Measurements from ENCODE around the gene CNDP2.

The CNDP2 gene

GRCh38 chr18:74495581-74496507 lies at the start of gene CNDP2:
CNDP2 (plus strand) TSS chr18:74496363; CDS start chr18:74499974, 3,611 bp downstream.
- peak; percentile 99 to 100 (median 99) for DNase-seq (ENCODE audit: low read depth in 3 of 3)

GRCh38 chr18:74446631-74447403 lies 49.3 kb upstream of the CNDP2 start:
- DNase-seq (ENCODE audit: low read depth in 3 of 3) = no peak

DNA sequence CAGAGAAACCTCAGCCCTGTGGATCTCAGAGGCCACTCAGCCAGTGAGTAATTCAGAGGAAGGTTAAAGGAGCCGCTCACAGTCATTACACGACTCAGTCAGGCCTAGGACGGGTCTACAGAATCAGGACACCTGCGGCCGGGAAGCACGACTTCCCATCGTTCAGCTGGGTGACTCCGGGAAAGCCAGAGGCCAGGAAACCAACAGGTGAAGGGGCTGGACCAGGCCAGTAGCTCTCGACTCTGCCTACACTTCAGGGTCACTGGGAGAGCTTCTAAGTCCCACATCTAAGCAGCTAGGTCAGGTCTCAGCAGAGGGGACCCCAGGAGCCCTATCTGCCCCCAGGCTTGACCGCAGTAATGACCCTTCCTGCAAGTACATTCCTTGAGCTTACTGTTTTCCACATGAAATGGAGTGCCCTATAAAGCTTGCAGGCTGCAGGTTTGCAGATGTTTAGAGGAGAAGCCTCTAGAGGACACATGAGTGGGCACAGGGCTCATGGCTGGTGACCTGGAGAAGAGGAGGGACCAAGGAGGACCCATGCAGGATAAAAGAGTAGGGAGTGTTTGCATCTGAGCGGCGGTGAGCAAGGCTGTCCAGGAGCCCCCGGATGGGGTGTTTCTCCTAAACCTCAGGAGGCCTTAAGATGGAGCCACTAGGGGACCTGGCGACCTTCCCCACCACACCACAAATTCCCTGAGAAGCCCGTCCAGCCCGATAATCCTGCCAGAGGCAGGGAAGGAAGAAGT lies 48.6 kb upstream of the CNDP2 start:
- DNase-seq (ENCODE audit: low read depth in 3 of 3) = no peak

DNA sequence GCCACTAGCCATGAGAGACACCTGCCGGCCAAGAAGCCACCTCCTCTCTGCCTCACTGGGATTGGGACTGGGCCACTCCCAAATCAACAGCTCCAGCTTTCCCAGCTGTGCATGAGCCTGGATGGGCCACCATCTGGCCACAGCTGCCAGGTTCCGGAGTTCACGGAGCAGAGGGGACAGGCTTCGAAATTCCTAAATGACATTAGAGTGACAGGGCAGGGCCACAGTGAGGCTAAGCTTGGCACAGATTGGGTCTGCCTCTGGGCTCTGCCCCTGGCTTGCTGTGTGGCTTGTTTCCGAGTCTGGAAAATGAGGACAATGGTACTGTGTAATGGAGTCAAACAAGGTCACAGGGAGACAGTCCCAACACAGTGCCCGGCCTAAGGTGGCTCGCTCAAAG lies 45.5 kb upstream of the CNDP2 start:
- DNase-seq (ENCODE audit: low read depth in 3 of 3) = no peak

DNA sequence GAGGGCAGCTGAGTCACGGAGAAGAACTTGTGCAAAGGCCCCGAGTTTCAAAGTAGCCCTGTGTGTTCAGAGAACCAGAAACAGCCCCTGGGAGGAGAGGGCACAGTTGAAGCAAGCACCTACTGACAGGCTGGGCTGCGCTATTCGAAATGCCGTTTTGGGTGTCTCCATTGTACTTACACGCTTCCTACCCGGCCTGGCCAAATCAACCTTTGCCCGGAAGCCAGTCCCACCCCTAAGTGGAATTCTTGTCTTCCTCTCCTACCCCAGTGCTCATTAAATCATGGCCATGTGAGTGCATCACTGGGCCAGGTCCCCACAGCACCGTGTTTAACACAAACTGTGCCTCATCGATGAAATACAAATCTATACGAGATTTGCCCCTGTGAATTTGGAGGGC lies 45.0 kb upstream of the CNDP2 start:
- DNase-seq (ENCODE audit: low read depth in 3 of 3) = no peak

GRCh38 chr18:74453016-74453566 lies 43.1 kb upstream of the CNDP2 start:
- DNase-seq (ENCODE audit: low read depth in 3 of 3) = no peak

DNA sequence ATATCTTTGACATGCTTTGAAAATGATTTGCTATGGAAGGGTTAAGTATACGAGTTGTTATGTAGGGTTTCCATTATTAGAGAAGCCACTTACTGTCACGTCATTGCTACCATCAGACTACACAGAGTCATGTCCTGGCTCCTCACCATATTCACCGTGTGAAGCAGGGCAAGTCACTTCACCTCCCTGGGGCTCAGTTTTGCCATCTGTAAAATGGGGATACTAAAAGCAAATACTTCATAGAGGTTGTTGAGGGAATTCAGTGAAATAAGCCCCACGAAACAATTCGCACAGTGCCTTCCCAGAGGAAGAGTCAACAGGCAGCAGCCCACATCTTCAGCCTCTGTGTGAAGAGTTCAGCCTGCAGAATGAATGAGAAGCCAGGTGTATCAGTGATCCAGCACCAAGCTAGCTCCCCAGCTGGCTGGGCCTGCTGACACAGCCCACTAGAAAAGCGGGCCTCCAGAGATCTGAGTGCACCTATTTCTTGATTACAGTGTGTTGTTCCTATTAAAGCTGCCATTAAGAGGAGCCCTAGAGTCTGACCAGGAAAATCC lies 42.4 kb upstream of the CNDP2 start:
- DNase-seq (ENCODE audit: low read depth in 3 of 3) = no peak

- DNase-seq (ENCODE audit: low read depth in 3 of 3) = no peak
These were observed 41.8 kb upstream of the CNDP2 start for GRCh38 chr18:74454279-74454751.

DNA sequence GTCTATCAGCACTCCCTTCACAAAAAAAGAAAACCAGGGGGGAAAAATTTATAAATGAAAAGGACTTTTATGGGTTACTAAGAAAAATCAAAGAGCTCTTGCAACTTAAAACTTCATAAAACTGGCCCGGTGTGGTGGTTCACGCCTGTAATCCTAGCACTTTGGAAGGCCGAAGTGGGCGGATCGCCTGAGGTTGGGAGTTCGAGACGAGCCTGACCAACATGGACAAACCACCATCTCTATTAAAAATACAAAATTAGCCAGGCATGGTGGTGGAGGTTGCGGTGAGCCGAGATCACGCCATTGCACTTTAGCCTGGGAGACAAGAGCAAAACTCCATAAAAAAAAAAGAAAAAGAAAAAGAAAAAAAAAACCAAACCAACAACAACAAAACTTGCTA lies 40.8 kb upstream of the CNDP2 start:
- DNase-seq (ENCODE audit: low read depth in 3 of 3) = no peak

- DNase-seq (ENCODE audit: low read depth in 3 of 3) = no peak
These were observed 40.2 kb upstream of the CNDP2 start for GRCh38 chr18:74456017-74456348.

GRCh38 chr18:74456349-74457042 lies 39.7 kb upstream of the CNDP2 start:
- no peak for DNase-seq (ENCODE audit: low read depth in 3 of 3)

GRCh38 chr18:74457043-74457724 lies 39.0 kb upstream of the CNDP2 start, which contains the start of gene DIPK1C:
DIPK1C (minus strand) TSS chr18:74457308; CDS start chr18:74457259, 49 bp downstream.
- no peak for DNase-seq (ENCODE audit: low read depth in 3 of 3)

DNA sequence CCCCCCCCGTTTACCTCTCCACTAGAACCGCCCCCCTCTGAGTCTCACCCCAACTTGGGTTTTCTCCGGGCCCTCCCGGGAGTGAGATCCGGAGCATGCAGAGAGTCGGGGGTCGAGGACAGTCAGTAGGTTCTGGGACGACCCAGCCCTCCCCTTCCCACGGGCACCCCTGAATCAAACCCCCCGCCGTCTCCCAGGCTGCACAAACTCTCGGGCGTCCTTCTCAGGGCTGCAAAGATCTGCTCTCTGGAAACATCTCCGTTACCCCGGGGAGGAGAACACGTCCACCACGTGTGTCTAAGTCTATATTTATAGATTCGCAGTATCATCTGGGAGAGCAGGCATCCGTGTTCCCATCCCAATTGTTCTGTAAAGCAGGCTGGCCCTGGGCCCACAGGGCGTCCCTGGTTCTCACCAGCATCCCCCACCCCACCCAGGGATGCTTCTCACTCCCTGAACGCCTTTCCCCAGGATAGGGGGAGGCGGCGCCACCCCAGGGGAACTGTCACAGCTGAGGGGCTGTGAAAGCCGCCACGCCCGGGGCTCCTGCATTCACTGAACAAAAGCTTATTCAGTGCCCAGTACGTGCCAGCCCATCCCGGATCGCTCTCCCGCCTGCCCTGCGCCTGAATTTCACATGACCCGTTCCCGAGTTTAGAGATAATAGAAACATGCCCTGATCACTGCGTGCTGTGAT lies 38.3 kb upstream of the CNDP2 start:
- DNase-seq (ENCODE audit: low read depth in 3 of 3) = no peak

DNA sequence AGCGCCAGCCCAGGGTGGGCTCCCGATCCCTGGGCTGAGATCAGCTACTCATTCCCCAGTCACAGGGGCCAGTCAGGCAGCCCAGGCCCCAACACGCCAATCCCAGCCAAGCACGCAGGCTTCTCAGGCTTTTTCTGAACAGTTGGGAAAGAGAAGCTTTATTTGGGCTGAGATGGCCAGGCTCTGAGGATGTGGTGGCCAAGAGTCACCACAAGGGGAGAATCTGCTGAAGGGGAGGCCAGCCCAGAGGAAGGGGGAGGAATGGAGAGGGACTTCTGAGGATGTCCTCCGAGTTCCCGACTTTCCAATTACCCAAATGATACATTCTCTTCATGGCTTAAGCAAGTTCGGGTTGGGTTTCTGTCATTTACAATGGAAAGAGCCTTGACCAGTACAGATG lies 36.3 kb upstream of the CNDP2 start:
- no peak for DNase-seq (ENCODE audit: low read depth in 3 of 3)

- no peak for DNase-seq (ENCODE audit: low read depth in 3 of 3)
These were observed 35.3 kb upstream of the CNDP2 start for GRCh38 chr18:74460825-74461224.

DNA sequence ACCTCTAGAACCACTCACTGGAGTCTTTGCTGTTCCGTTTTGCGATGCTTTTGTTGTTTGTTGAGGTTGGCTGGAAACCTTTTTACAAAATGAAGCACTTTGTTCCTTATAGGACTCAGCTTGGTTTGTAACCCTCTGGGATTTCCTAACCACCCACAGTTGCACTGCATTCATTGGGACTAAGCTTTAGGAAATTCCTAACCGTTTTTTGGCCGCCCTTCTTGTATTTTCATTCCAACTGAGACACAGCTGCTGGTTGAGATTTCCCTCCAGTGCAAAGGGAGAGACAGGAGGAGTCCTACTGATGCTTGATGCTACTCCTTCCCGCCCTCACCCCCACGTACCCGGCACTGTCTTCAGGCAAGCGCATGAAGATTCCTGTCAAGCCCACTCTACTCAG lies 32.9 kb upstream of the CNDP2 start:
- DNase-seq (ENCODE audit: low read depth in 3 of 3) = no peak

GRCh38 chr18:74463983-74464382 lies 32.2 kb upstream of the CNDP2 start:
- no peak for DNase-seq (ENCODE audit: low read depth in 3 of 3)

DNA sequence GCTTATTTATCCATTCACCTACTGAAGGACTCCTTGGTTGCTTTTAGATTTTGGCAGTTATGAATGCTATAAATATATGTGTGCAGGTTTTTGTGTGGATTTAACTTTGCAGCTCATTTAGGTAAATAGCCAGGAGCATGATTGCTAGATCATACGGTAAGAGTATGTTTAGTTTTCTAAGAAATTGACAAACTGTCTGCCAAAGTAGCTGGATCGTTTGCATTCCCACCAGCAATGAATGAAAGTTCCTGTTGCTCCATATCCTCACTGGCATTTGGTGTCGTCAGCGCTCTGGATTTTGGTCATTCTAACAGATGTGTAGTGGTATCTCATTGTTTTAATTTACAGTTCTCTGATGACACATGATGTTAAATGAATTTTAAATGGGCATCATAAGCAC lies 30.4 kb upstream of the CNDP2 start:
- DNase-seq (ENCODE audit: low read depth in 3 of 3) = no peak

- no peak for DNase-seq (ENCODE audit: low read depth in 3 of 3)
These were observed 27.6 kb upstream of the CNDP2 start for GRCh38 chr18:74468547-74469061.
